ENCODE data around the gene TSGA10IP. TPM values are rescaled to one million over a fixed set of nuclear protein-coding genes. Genes with fewer than 3 reads are reported as not detected.
"Not testable (repeated sequence)": the region's sequence is repeated elsewhere in the genome, so short reads cannot be mapped to it uniquely, and the experiment has no call there.

Gene TSGA10IP
- total RNA-seq, 1 experiment from 2014 or later = not detected

- in situ Hi-C loops (cut with HindIII; ENCODE audit: low pct_unique_long_range_greater_than_20kb, low sequenced_read_pairs) = no loop called here
- no peak for DNase-seq (ENCODE audit: low read depth)
These were observed 3.5 kb upstream of the TSGA10IP start for GRCh38 chr11:65941720-65942310.

- in situ Hi-C loops (cut with HindIII; ENCODE audit: low pct_unique_long_range_greater_than_20kb, low sequenced_read_pairs) = no loop called here
- DNase-seq (ENCODE audit: low read depth) = no peak
These were observed 2.7 kb upstream of the TSGA10IP start for GRCh38 chr11:65942531-65942930.

GRCh38 chr11:65944191-65944590, 1.1 kb upstream of the TSGA10IP start:
- DNase-seq (ENCODE audit: low read depth) = no peak
- in situ Hi-C loops (cut with HindIII; ENCODE audit: low pct_unique_long_range_greater_than_20kb, low sequenced_read_pairs) = no loop called here

GRCh38 chr11:65944767-65945166, 513 bp upstream of the TSGA10IP start:
- no peak for DNase-seq (ENCODE audit: low read depth)
- in situ Hi-C loops (cut with HindIII; ENCODE audit: low pct_unique_long_range_greater_than_20kb, low sequenced_read_pairs) = no loop called here

GRCh38 chr11:65945941-65946558, 770 bp downstream of the TSGA10IP start:
- in situ Hi-C loops (cut with HindIII; ENCODE audit: low pct_unique_long_range_greater_than_20kb, low sequenced_read_pairs) = no loop called here
- DNase-seq (ENCODE audit: low read depth) = no peak

GRCh38 chr11:65946655-65947054, 1.4 kb downstream of the TSGA10IP start:
- in situ Hi-C loops (cut with HindIII; ENCODE audit: low pct_unique_long_range_greater_than_20kb, low sequenced_read_pairs) = no loop called here
- no peak for DNase-seq (ENCODE audit: low read depth)

GRCh38 chr11:65947133-65947532, 1.9 kb downstream of the TSGA10IP start:
- in situ Hi-C loops (cut with HindIII; ENCODE audit: low pct_unique_long_range_greater_than_20kb, low sequenced_read_pairs) = no loop called here
- no peak for DNase-seq (ENCODE audit: low read depth)

GRCh38 chr11:65947603-65948125, 2.4 kb downstream of the TSGA10IP start:
- no peak for DNase-seq (ENCODE audit: low read depth)
- in situ Hi-C loops (cut with HindIII; ENCODE audit: low pct_unique_long_range_greater_than_20kb, low sequenced_read_pairs) = no loop called here

- DNase-seq (ENCODE audit: low read depth); in situ Hi-C loops (cut with HindIII; ENCODE audit: low pct_unique_long_range_greater_than_20kb, low sequenced_read_pairs): not testable (repeated sequence)
These were observed 5.4 kb downstream of the TSGA10IP start for GRCh38 chr11:65950711-65951110.

GRCh38 chr11:65951641-65952040, 6.4 kb downstream of the TSGA10IP start:
- DNase-seq (ENCODE audit: low read depth); in situ Hi-C loops (cut with HindIII; ENCODE audit: low pct_unique_long_range_greater_than_20kb, low sequenced_read_pairs): not testable (repeated sequence)

- DNase-seq (ENCODE audit: low read depth) = no peak
These were observed 6.8 kb downstream of the TSGA10IP start for GRCh38 chr11:65952052-65952521.

GRCh38 chr11:65953471-65953870, 8.2 kb downstream of the TSGA10IP start:
- DNase-seq (ENCODE audit: low read depth) = no peak
- in situ Hi-C loops (cut with HindIII; ENCODE audit: low pct_unique_long_range_greater_than_20kb, low sequenced_read_pairs) = no loop called here

More at GRCh38 chr11:65952052-65952521, 6.8 kb downstream of the TSGA10IP start:
- in situ Hi-C loops (cut with HindIII; ENCODE audit: low pct_unique_long_range_greater_than_20kb, low sequenced_read_pairs) = no loop called here

GRCh38 chr11:65954771-65955170, 9.5 kb downstream of the TSGA10IP start:
- in situ Hi-C loops (cut with HindIII; ENCODE audit: low pct_unique_long_range_greater_than_20kb, low sequenced_read_pairs) = no loop called here
- no peak for DNase-seq (ENCODE audit: low read depth)

GRCh38 chr11:65958291-65958690, 13.0 kb downstream of the TSGA10IP start:
- in situ Hi-C loops (cut with HindIII; ENCODE audit: low pct_unique_long_range_greater_than_20kb, low sequenced_read_pairs) = no loop called here

GRCh38 chr11:65958774-65959420, 13.6 kb downstream of the TSGA10IP start:
- DNase-seq (ENCODE audit: low read depth) = no peak
- in situ Hi-C loops (cut with HindIII; ENCODE audit: low pct_unique_long_range_greater_than_20kb, low sequenced_read_pairs) = no loop called here

More at GRCh38 chr11:65958291-65958690, 13.0 kb downstream of the TSGA10IP start:
- DNase-seq (ENCODE audit: low read depth) = no peak

GRCh38 chr11:65960824-65961266, 15.6 kb downstream of the TSGA10IP start:
- in situ Hi-C loops (cut with HindIII; ENCODE audit: low pct_unique_long_range_greater_than_20kb, low sequenced_read_pairs) = no loop called here
- no peak for DNase-seq (ENCODE audit: low read depth)

- DNase-seq (ENCODE audit: low read depth) = peak; percentile 90
- in situ Hi-C loops (cut with HindIII; ENCODE audit: low pct_unique_long_range_greater_than_20kb, low sequenced_read_pairs) = no loop called here
These were observed 16.2 kb downstream of the TSGA10IP start, which contains the start of gene SART1 for GRCh38 chr11:65961267-65962140. Gene SART1, plus strand, starts transcription at chr11:65961734. Its CDS starts 47 bp downstream, at chr11:65961781.

GRCh38 chr11:65962141-65962564, 16.9 kb downstream of the TSGA10IP start:
- no peak for DNase-seq (ENCODE audit: low read depth)
- in situ Hi-C loops (cut with HindIII; ENCODE audit: low pct_unique_long_range_greater_than_20kb, low sequenced_read_pairs) = no loop called here

All from Caki2 (cell line).